GM19023 (cell line): ENCODE data around the gene FRMD6.
"Not testable (repeated sequence)": the region's sequence is repeated elsewhere in the genome, so short reads cannot be mapped to it uniquely, and the experiment has no call there.

Experiments used
- ATAC-seq: cut with Tn5 transposase; IDR thresholded peaks from one replicate; pipeline ENCODE4 v1.9.1; 2021; ENCODE audit warnings: mild to moderate bottlenecking, moderate library complexity; ENCODE audit not compliant: unreplicated experiment

Gene FRMD6

GRCh38 chr14:51717766-51718165, 66.1 kb downstream of the FRMD6 start:
- no peak for ATAC-seq

GRCh38 chr14:51719955-51720354, 68.2 kb downstream of the FRMD6 start:
- no peak for ATAC-seq

- no peak for ATAC-seq
Observed at GRCh38 chr14:51723990-51724389, 72.3 kb downstream of the FRMD6 start.

- ATAC-seq, result no peak
Observed at GRCh38 chr14:51724650-51725049, 72.9 kb downstream of the FRMD6 start.

GRCh38 chr14:51725061-51725460, 73.4 kb downstream of the FRMD6 start:
- no peak for ATAC-seq

- ATAC-seq, result no peak
Observed at GRCh38 chr14:51726166-51726899, 74.6 kb downstream of the FRMD6 start.

GRCh38 chr14:51727526-51727925, 75.8 kb downstream of the FRMD6 start:
- no peak for ATAC-seq

- ATAC-seq, result no peak
Observed at GRCh38 chr14:51730098-51730497, 78.4 kb downstream of the FRMD6 start.

- ATAC-seq, result no peak
Observed at GRCh38 chr14:51730684-51731083, 79.0 kb downstream of the FRMD6 start.

GRCh38 chr14:51732494-51733112, 80.9 kb downstream of the FRMD6 start:
- ATAC-seq, result no peak

- no peak for ATAC-seq
Observed at GRCh38 chr14:51733147-51733546, 81.4 kb downstream of the FRMD6 start.

GRCh38 chr14:51735851-51736250, 84.1 kb downstream of the FRMD6 start:
- ATAC-seq, result no peak

GRCh38 chr14:51738754-51739153, 87.0 kb downstream of the FRMD6 start:
- peak; percentile 84 for ATAC-seq

- ATAC-seq, result no peak
Observed at GRCh38 chr14:51743588-51744000, 91.9 kb downstream of the FRMD6 start.

GRCh38 chr14:51744372-51745130, 92.8 kb downstream of the FRMD6 start:
- ATAC-seq, result no peak

- ATAC-seq, result not testable (repeated sequence)
Observed at GRCh38 chr14:51746823-51747222, 95.1 kb downstream of the FRMD6 start.

- ATAC-seq, result no peak
Observed at GRCh38 chr14:51750542-51750941, 98.8 kb downstream of the FRMD6 start.

- not testable (repeated sequence) for ATAC-seq
Observed at GRCh38 chr14:51751611-51752345, 100.1 kb downstream of the FRMD6 start.

- ATAC-seq, result not testable (repeated sequence)
Observed at GRCh38 chr14:51757756-51758155, 106.0 kb downstream of the FRMD6 start.

- no peak for ATAC-seq
Observed at GRCh38 chr14:51759950-51760349, 108.2 kb downstream of the FRMD6 start.

GRCh38 chr14:51765726-51766125, 114.0 kb downstream of the FRMD6 start:
- ATAC-seq, result not testable (repeated sequence)
